ENCODE measurements around the gene APLN. TPM values are rescaled to one million over a fixed set of nuclear protein-coding genes. Genes with fewer than 3 reads are reported as not detected.

The APLN gene
- total and polyA plus RNA-seq, 8 donors = 1.0 to 14.2 (median 5.8) TPM

DNA sequence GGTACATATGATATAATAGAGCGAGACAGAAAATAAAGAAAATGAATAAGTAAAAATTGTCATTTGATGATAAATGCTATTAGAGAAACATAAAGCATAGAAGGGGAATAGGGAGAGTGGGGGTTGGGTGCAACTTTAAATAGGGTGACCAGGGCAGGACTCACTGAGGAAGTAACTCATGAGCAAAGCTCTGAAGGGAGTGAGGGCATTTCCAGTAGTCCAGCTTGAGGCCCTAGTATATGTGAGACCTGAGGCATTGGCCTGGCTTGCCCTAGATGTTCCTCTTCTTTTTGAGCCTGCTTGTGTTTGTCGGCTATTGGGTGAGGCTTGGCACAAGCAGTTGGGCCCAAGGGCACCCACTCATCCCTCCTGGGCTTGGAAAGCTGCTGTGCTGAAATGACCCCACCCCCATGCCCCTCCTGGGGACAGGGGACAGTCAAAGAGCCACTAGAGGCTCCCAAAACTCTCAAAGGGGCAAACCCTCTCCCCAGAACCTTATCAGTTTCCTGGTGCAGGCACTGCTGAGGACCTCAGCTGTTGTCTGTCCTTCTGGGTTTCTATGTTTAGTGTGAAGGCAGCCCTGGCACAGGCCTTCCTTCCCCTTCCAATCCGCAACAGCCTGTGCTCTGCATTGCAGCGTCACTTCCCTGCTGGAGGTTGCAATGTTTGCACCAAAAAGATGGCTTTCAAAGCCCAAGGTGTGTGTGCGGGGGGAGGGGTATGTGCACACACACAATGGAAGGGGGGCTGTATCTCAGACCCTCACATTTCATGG lies 40.1 kb downstream of the APLN start:
- H3K27ac ChIP-seq = no peak overlapping the region
- ATAC-seq = no peak
- no peaks in the 10 kb centered on the region for H3K9me3 ChIP-seq
- H3K4me1 ChIP-seq = no peaks in the 10 kb centered on the region
- DNase-seq = no peak
- intact Hi-C loops (cut with DNase I) = loop anchor here in 1 of 2 donors (10.0 kb wide), 1 partner anchor 210 kb away; no protein-coding TSS in a partner anchor
- TF ChIP-seq, protein P1, sequence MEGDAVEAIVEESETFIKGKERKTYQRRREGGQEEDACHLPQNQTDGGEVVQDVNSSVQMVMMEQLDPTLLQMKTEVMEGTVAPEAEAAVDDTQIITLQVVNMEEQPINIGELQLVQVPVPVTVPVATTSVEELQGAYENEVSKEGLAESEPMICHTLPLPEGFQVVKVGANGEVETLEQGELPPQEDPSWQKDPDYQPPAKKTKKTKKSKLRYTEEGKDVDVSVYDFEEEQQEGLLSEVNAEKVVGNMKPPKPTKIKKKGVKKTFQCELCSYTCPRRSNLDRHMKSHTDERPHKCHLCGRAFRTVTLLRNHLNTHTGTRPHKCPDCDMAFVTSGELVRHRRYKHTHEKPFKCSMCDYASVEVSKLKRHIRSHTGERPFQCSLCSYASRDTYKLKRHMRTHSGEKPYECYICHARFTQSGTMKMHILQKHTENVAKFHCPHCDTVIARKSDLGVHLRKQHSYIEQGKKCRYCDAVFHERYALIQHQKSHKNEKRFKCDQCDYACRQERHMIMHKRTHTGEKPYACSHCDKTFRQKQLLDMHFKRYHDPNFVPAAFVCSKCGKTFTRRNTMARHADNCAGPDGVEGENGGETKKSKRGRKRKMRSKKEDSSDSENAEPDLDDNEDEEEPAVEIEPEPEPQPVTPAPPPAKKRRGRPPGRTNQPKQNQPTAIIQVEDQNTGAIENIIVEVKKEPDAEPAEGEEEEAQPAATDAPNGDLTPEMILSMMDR (IDR thresholded peaks at IDR 0.05) = no peak
- H3K4me3 ChIP-seq = no peak overlapping the region
- no peaks in the 10 kb centered on the region for H3K36me3 ChIP-seq
- no peaks in the 10 kb centered on the region for H3K27me3 ChIP-seq

DNA sequence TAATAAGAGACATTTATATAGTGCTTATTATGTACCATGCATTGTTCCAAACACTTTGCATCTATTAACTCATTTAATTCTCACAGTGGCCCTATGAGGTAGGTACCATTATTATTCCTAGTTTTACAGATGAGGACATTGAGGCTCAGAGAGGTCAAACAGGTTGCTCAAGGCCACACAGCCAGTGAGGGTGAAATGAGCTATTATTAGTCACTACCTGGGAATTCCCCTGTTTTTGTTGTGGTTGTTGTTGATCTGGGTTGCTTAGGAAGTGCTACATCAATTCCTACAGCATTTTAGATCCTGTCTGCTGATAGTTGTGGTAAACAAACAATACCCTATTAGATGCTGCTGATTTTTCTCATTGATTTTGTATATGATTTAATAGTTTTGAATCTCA lies 41.2 kb downstream of the APLN start:
- intact Hi-C loops (cut with DNase I) = loop anchor here in 1 of 2 donors (10.0 kb wide), 1 partner anchor 211 kb away; no protein-coding TSS in a partner anchor
- no peak for DNase-seq
- no peak overlapping the region for H3K27ac ChIP-seq
- no peak overlapping the region for H3K4me3 ChIP-seq
- H3K9me3 ChIP-seq = no peaks in the 10 kb centered on the region
- ATAC-seq = no peak
- H3K36me3 ChIP-seq = no peaks in the 10 kb centered on the region
- no peaks in the 10 kb centered on the region for H3K4me1 ChIP-seq
- TF ChIP-seq, protein P1 (IDR thresholded peaks at IDR 0.05) = no peak
- no peaks in the 10 kb centered on the region for H3K27me3 ChIP-seq

DNA sequence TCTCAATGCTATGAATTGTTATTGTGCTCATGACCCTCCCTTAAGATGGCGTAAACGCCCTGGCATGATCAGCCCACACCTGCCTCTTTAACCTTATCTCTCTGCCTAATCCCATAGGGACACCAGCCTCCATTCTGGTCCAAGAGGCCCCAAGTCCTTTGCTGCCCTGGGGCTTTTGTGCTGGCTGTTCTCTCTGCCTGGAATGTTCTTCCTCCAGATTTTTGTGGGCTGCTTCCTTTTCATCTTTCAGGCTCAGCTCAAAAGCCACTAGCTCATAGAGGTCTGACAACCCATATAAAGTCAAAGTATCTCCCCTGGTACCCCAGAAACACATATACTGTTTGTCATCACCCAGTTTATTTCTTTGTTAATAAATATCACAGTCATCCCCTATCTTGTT lies 42.4 kb downstream of the APLN start:
- H3K4me3 ChIP-seq = no peak overlapping the region
- no peak for DNase-seq
- no peaks in the 10 kb centered on the region for H3K9me3 ChIP-seq
- H3K27me3 ChIP-seq = no peaks in the 10 kb centered on the region
- no peak overlapping the region for H3K27ac ChIP-seq
- H3K36me3 ChIP-seq = no peaks in the 10 kb centered on the region
- H3K4me1 ChIP-seq = no peaks in the 10 kb centered on the region
- TF ChIP-seq, protein P1 (IDR thresholded peaks at IDR 0.05) = no peak
- intact Hi-C loops (cut with DNase I) = loop anchor here in 1 of 2 donors (10.0 kb wide), 1 partner anchor 212 kb away; no protein-coding TSS in a partner anchor
- no peak for ATAC-seq

DNA sequence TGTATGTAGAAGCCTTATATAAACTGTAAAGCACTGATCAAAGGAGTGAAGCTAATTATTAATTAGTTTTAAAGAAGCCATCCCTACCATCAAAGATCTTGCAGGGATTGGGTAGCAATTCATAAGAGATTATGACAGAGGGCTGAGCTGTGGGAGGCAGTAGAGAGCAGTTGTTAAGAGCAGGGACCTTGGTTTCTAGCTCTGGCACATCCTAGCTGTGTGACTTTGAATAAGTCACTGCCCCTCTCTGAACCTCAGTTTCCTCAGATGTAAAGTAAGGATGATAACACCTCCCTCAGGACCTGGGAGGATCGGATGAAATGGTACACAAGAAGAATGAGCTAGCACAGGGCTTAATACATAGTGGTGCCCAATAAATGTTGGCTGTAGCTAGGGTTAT lies 45.4 kb downstream of the APLN start:
- TF ChIP-seq, protein P1 (IDR thresholded peaks at IDR 0.05) = no peak
- no peaks in the 10 kb centered on the region for H3K9me3 ChIP-seq
- H3K27me3 ChIP-seq = no peaks in the 10 kb centered on the region
- no peaks in the 10 kb centered on the region for H3K4me1 ChIP-seq
- intact Hi-C loops (cut with DNase I) = loop anchor here in 1 of 2 donors (10.0 kb wide), 1 partner anchor 115 kb away; no protein-coding TSS in a partner anchor
- H3K36me3 ChIP-seq = no peaks in the 10 kb centered on the region
- no peak overlapping the region for H3K27ac ChIP-seq
- ATAC-seq (no peak), DNase-seq (no peak)
- no peak overlapping the region for H3K4me3 ChIP-seq

DNA sequence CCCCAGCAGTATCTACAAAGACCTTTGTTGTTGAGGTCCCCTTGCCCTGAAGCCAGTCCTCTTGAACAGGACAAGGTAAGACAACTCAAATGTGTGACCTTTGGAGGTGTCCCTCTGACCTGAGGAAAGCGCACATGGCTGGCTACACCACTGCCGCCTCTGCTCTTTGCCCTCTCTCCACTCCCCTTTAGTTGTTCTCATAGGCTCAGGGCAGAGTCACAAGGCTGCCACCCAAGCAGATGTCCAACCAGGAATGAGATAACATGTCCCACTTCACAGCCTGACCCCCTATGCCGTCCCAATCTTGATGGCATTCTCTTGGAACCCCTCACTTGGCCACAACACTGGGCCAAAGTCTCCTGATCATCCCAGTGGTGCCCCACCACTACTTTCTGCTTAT lies 46.3 kb downstream of the APLN start:
- Histone ChIP-seq H3K27me3 (no peaks in the 10 kb centered on the region), H3K9me3 (no peaks in the 10 kb centered on the region), H3K36me3 (no peaks in the 10 kb centered on the region), H3K4me1 (no peaks in the 10 kb centered on the region), H3K27ac (no peak overlapping the region), H3K4me3 (no peak overlapping the region)
- TF ChIP-seq, protein P1 (IDR thresholded peaks at IDR 0.05) = no peak
- intact Hi-C loops (cut with DNase I) = loop anchor here in 1 of 2 donors (10.0 kb wide), 1 partner anchor 116 kb away; no protein-coding TSS in a partner anchor
- ATAC-seq (no peak), DNase-seq (no peak)

Data from left lung (tissue), 10 donors.